Measurements from ENCODE around the gene NFKB1. TPM values are rescaled to one million over a fixed set of nuclear protein-coding genes. Genes with fewer than 3 reads are reported as not detected.
"Not testable (repeated sequence)": the region's sequence is repeated elsewhere in the genome, so short reads cannot be mapped to it uniquely, and the experiment has no call there.

Gene NFKB1
- total and polyA plus RNA-seq, 8 donors, result 9.6 to 36.5 (median 21.2) TPM

DNA sequence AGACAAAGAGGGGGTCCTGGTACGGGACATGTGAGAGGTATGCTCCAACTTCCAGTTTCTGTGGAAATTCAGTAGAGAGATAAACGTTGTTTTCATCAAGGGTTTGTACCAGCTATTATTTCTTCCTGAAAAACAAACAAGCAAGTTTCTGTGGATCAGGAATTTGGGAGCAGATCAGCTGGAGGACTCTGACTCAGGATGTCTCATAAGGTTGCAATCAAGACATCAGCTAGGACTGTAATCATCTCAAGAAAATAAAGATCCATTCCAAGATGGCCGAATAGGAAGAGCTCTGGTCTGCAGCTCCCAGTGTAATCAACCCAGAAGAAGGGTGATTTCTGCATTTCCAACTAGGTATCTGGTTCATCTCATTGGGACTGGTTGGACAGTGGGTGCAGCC is 23.5 kb upstream of the NFKB1 start:
- no peak overlapping the region for H3K4me3 ChIP-seq
- H3K36me3 ChIP-seq, result no peaks in the 10 kb centered on the region
- TF ChIP-seq EP300 (IDR thresholded peaks at IDR 0.05) (no peak), POLR2AphosphoS5 (IDR thresholded peaks at IDR 0.05) (no peak), POLR2A (IDR thresholded peaks at IDR 0.05) (no peak)
- TF ChIP-seq, protein P1, sequence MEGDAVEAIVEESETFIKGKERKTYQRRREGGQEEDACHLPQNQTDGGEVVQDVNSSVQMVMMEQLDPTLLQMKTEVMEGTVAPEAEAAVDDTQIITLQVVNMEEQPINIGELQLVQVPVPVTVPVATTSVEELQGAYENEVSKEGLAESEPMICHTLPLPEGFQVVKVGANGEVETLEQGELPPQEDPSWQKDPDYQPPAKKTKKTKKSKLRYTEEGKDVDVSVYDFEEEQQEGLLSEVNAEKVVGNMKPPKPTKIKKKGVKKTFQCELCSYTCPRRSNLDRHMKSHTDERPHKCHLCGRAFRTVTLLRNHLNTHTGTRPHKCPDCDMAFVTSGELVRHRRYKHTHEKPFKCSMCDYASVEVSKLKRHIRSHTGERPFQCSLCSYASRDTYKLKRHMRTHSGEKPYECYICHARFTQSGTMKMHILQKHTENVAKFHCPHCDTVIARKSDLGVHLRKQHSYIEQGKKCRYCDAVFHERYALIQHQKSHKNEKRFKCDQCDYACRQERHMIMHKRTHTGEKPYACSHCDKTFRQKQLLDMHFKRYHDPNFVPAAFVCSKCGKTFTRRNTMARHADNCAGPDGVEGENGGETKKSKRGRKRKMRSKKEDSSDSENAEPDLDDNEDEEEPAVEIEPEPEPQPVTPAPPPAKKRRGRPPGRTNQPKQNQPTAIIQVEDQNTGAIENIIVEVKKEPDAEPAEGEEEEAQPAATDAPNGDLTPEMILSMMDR (IDR thresholded peaks at IDR 0.05), result no peak
- H3K27ac ChIP-seq, result no peak overlapping the region
- DNase-seq, result no peak
- peaks cover 0 to 21% (median 13%) of the 10 kb centered on the region in 4 donors for H3K9me3 ChIP-seq
- 78 to 84% (median 80%) methylated on average over 3 of the region's 3 CpGs for WGBS, 5 donors
- intact Hi-C loops (cut with DNase I; ENCODE audit: low total_unique reads), result no loop called here
- no peaks in the 10 kb centered on the region for H3K27me3 ChIP-seq
- H3K4me1 ChIP-seq, result no peaks in the 10 kb centered on the region

DNA sequence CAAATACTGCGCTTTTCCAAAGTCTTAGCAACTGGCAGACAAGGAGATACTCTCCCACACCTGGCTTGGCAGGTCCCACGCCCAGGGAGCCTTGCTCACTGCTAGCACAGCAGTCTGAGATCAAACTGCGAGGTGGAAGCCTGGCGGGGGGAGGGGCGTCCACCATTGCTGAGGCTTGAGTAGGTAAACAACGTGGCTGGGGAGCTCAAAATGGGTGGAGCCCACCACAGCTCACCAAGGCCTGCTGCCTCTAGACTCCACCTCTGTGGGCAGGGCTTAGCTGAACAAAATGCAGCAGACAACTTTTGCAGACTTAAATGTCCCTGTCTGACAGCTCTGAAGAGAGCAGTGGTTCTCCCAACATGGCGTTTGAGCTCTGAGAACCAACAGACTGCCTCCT is 23.0 kb upstream of the NFKB1 start:
- no peaks in the 10 kb centered on the region for H3K36me3 ChIP-seq
- intact Hi-C loops (cut with DNase I; ENCODE audit: low total_unique reads), result no loop called here
- no peak overlapping the region for H3K4me3 ChIP-seq
- H3K27me3 ChIP-seq, result no peaks in the 10 kb centered on the region
- peaks cover 0 to 26% (median 13%) of the 10 kb centered on the region in 4 donors for H3K9me3 ChIP-seq
- WGBS, 5 donors, result 68 to 73% (median 69%) methylated on average over 6 to 7 of the region's 7 CpGs
- no peak overlapping the region for H3K27ac ChIP-seq
- TF ChIP-seq, protein P1 (IDR thresholded peaks at IDR 0.05), result no peak
- no peak for TF ChIP-seq POLR2AphosphoS5 (IDR thresholded peaks at IDR 0.05)
- no peak for TF ChIP-seq EP300 (IDR thresholded peaks at IDR 0.05)
- no peak for TF ChIP-seq POLR2A (IDR thresholded peaks at IDR 0.05)
- DNase-seq, result no peak
- no peaks in the 10 kb centered on the region for H3K4me1 ChIP-seq

DNA sequence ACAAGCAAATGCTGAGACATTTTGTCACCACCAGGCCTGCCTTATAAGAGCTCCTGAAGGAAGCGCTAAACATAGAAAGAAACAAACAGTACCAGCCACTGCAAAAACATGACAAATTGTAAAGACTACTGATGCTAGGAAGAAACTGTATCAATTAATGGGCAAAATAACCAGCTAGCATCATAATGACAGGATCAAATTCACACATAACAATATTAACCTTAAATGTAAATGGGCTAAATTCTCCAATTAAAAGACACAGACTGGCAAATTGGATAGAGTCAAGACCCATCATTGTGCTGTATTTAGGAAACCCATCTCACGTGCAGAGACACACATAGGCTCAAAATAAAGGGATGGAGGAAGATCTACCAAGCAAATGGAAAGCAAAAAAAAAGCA is 21.3 kb upstream of the NFKB1 start:
- H3K36me3 ChIP-seq; H3K27me3 ChIP-seq; intact Hi-C loops (cut with DNase I; ENCODE audit: low total_unique reads); DNase-seq; H3K27ac ChIP-seq; H3K4me3 ChIP-seq; H3K4me1 ChIP-seq: not testable (repeated sequence)
- 82 to 95% (median 94%) methylated on average over 2 of the region's 2 CpGs for WGBS, 5 donors
- H3K9me3 ChIP-seq, result peaks cover 0 to 25% (median 12%) of the 10 kb centered on the region in 4 donors

DNA sequence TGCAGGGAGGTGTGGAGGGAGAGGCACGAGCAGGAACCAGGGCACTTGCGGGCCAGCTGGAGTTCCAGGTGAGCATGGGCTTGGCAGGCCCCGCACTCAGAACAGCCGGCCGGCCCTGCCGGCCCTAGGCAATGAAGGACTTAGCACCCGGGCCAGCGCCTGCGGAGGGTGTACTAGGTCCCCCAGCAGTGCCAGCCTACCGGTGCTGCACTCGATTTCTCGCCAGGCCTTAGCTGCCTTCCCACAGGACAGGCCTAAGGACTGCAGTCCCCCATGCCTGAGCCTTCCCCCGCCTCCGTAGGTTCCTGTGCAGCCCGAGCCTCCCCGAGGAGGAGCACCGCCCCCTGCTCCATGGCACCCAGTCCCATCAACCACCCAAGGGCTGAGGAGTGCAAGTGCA is 18.0 kb upstream of the NFKB1 start:
- Histone ChIP-seq H3K27me3 (no peaks in the 10 kb centered on the region), H3K27ac (no peak overlapping the region), H3K36me3 (no peaks in the 10 kb centered on the region), H3K9me3 (peaks cover 0 to 10% (median 3%) of the 10 kb centered on the region in 4 donors), H3K4me1 (no peaks in the 10 kb centered on the region), H3K4me3 (no peak overlapping the region)
- no peak for DNase-seq
- intact Hi-C loops (cut with DNase I; ENCODE audit: low total_unique reads), result no loop called here
- 95 to 100% (median 97%) methylated on average over 4 to 17 of the region's 17 CpGs for WGBS, 5 donors
- no peak for TF ChIP-seq POLR2A (IDR thresholded peaks at IDR 0.05)
- TF ChIP-seq, protein P1 (IDR thresholded peaks at IDR 0.05), result no peak
- TF ChIP-seq POLR2AphosphoS5 (IDR thresholded peaks at IDR 0.05), result no peak
- TF ChIP-seq EP300 (IDR thresholded peaks at IDR 0.05), result no peak

DNA sequence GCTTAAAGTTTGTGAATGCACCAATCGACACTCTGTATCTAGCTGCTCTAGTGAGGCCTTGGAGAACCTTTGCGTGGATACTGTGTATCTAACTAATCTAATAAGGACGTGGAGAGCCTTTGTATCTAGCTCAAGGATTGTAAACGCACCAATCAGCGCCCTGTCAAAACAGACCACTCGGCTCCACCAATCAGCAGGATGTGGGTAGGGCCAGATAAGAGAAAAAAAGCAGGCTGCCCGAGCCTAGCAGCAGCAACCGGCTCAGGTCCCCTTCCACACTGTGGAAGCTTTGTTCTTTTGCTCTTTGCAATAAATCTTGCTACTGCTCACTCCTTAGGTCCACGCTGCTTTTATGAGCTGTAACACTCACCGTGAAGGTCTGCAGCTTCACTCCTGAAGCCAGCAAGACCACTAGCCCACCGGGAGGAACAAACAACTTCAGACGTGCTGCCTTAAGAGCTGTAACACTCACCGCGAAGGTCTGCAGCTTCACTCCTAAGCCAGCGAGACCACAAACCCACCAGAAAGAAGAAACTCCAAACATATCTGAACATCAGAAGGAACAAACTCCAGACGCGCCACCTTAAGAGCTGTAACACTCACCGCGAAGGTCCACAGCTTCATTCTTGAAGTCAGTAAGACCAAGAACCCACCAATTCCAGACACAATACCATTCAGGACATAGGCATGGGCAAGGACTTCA is 17.0 kb upstream of the NFKB1 start:
- H3K4me1 ChIP-seq; H3K9me3 ChIP-seq; H3K36me3 ChIP-seq; H3K27ac ChIP-seq; DNase-seq; H3K4me3 ChIP-seq; H3K27me3 ChIP-seq; intact Hi-C loops (cut with DNase I; ENCODE audit: low total_unique reads): not testable (repeated sequence)
- WGBS, 5 donors, result 75 to 82% (median 81%) methylated on average over 19 of the region's 19 CpGs
